ENCODE data around the gene CHD2.

DNA sequence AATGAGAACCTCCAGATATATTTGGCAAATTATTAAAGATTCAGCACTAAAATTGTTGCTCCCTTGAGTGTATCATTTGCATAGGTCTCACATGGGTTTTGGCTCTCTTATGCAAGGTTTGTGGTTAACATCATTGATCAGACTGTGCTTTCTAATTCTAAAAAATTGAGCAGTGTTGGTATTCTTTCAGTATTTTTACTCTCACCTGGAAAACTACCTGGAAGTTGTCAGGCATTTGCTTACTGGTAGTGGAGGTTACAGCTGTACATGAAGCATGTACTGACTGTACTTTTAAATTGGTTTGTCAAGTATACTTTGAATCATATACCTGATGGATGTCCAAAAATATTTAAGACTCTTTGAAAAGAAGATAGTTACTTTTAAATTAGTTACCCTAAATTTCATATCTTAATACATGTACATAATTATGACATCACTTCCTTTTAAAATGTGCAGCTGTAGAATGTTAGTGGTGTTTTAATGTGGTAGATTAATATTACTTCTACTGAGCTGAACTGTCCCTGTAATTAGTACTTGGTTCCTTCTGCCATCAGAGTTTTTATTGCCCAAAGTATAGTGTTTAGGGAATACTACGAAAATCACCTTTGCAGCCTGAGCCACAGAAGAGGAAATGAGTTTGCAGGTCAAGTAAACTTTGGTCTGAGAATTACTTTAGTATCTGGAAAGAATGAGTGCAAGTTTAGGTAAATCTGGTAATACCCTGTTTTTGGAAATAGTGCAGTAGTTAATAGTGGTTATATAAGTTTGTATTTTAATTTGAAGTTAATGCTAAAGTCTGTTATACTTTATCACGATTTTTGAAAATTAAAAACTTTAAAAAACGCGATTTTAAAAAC, 2.8 kb downstream of the CHD2 start:
- TF ChIP-seq, protein P1, sequence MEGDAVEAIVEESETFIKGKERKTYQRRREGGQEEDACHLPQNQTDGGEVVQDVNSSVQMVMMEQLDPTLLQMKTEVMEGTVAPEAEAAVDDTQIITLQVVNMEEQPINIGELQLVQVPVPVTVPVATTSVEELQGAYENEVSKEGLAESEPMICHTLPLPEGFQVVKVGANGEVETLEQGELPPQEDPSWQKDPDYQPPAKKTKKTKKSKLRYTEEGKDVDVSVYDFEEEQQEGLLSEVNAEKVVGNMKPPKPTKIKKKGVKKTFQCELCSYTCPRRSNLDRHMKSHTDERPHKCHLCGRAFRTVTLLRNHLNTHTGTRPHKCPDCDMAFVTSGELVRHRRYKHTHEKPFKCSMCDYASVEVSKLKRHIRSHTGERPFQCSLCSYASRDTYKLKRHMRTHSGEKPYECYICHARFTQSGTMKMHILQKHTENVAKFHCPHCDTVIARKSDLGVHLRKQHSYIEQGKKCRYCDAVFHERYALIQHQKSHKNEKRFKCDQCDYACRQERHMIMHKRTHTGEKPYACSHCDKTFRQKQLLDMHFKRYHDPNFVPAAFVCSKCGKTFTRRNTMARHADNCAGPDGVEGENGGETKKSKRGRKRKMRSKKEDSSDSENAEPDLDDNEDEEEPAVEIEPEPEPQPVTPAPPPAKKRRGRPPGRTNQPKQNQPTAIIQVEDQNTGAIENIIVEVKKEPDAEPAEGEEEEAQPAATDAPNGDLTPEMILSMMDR (IDR thresholded peaks at IDR 0.05 in 4 of 5, conservative IDR thresholded peaks at IDR 0.05 in 1 of 5): no peak
- TF ChIP-seq POLR2A (IDR thresholded peaks at IDR 0.05): no peak
